Naive thymus-derived CD4-positive, alpha-beta T cell (primary cell): Measurements from ENCODE around the gene MACROD2. TPM values are rescaled to one million over a fixed set of nuclear protein-coding genes. Genes with fewer than 3 reads are reported as not detected.

Source experiments
- ATAC-seq: fragments of 150-1000 bp; cut with Tn5 transposase; 2 replicates; pipeline ENCODE4 v1.10.0; 2021; ENCODE audit warnings: mild to moderate bottlenecking, moderate library complexity
- CTCF ChIA-PET: fragments of 350-600 bp; sonication (Branson Sonifier 250); formaldehyde crosslinking; loops from one replicate; lab custom pipeline; 2021; ENCODE audit warnings: antibody characterized with exemption; lab: Charles Lee
- POLR2A ChIA-PET: fragments of 350-600 bp; sonication (Branson Sonifier 250); formaldehyde crosslinking; loops from one replicate; lab custom pipeline; 2021; ENCODE audit warnings: antibody characterized with exemption, inconsistent platforms; lab: Charles Lee
- DNase-seq, 9 donors: peaks; one replicate each; pipeline versions ENCODE4 v3.0.0 to v3.0.0-alpha.2; 2020 to 2022; ENCODE audit warnings: mixed read lengths in 1 of 9
- H3K27ac ChIP-seq: one replicate; pipeline ENCODE4 v1.7.0; 2013; ENCODE audit warnings: mild to moderate bottlenecking, low read depth, low read length, moderate library complexity
- H3K27me3 ChIP-seq, 2 donors: one replicate each; pipeline ENCODE4 v1.7.0; 2013; ENCODE audit warnings: low read length in 2 of 2, mild to moderate bottlenecking in 2 of 2, moderate library complexity in 2 of 2; ENCODE audit not compliant: control insufficient read depth in 2 of 2, insufficient read depth in 2 of 2
- H3K36me3 ChIP-seq, 3 experiments: 1 replicate in 2 of 3; 2 replicates in 1 of 3; pipeline ENCODE4 v1.7.0; 2013; ENCODE audit warnings: low read length in 3 of 3, mild to moderate bottlenecking in 3 of 3, moderate library complexity in 1 of 3; ENCODE audit not compliant: insufficient read depth in 3 of 3, control insufficient read depth in 2 of 3
- H3K4me1 ChIP-seq, 2 donors: one replicate each; pipeline ENCODE4 v1.7.0; 2013; ENCODE audit warnings: low read length in 2 of 2, mild to moderate bottlenecking in 2 of 2, moderate library complexity in 1 of 2; ENCODE audit not compliant: control insufficient read depth in 2 of 2, insufficient read depth in 2 of 2
- H3K4me3 ChIP-seq: 2 replicates; pipeline ENCODE4 v1.7.0; 2013; ENCODE audit warnings: mild to moderate bottlenecking, low read length
- H3K9me3 ChIP-seq, 3 experiments: 1 replicate in 2 of 3; 2 replicates in 1 of 3; pipeline ENCODE4 v1.7.0; 2013; ENCODE audit warnings: low read length in 3 of 3; ENCODE audit not compliant: control insufficient read depth in 2 of 3
- H3K27ac Mint-ChIP-seq, 9 donors: one replicate each; pipeline ENCODE4 v1.8.0; 2020 to 2022; ENCODE audit warnings: mixed read lengths in 9 of 9, mild to moderate bottlenecking in 8 of 9, moderate library complexity in 5 of 9, inconsistent platforms in 2 of 9
- H3K27me3 Mint-ChIP-seq, 5 donors: one replicate each; pipeline ENCODE4 v1.8.0; 2021 to 2022; ENCODE audit warnings: mixed read lengths in 5 of 5, mild to moderate bottlenecking in 1 of 5
- H3K36me3 Mint-ChIP-seq, 5 donors: one replicate each; pipeline ENCODE4 v1.8.0; 2020 to 2022; ENCODE audit warnings: mixed read lengths in 5 of 5, mild to moderate bottlenecking in 3 of 5, inconsistent platforms in 1 of 5
- H3K4me1 Mint-ChIP-seq, 7 donors: one replicate each; pipeline ENCODE4 v1.8.0; 2020 to 2022; ENCODE audit warnings: mixed read lengths in 7 of 7, mild to moderate bottlenecking in 3 of 7, inconsistent platforms in 1 of 7
- H3K4me3 Mint-ChIP-seq, 10 donors: one replicate each; pipeline ENCODE4 v1.8.0; 2020 to 2022; ENCODE audit warnings: mild to moderate bottlenecking in 10 of 10, mixed read lengths in 10 of 10, moderate library complexity in 6 of 10, inconsistent platforms in 2 of 10
- H3K9me3 Mint-ChIP-seq, 11 donors: one replicate each; pipeline ENCODE4 v1.8.0; 2020 to 2022; ENCODE audit warnings: mixed read lengths in 11 of 11, mild to moderate bottlenecking in 4 of 11, inconsistent platforms in 1 of 11, moderate library complexity in 1 of 11
- intact Hi-C, 2 donors: fragments of 100-400 bp; cut with micrococcal nuclease; formaldehyde crosslinking; loops; one replicate each; pipeline ENCODE4 v1.15.1; 2023
- polyA plus RNA-seq, 2 donors: library from polyadenylated mRNA; unstranded; fragments of 300-500 nt; fragmentation: Illumina TruSeq; gene quantifications; one replicate each; pipeline ENCODE4 v1.2.3, GENCODE V29; 2021
- total RNA-seq, 6 experiments: library from RNA in 5 of 6; stranded (reverse) in 5 of 6; gene quantifications; 1 replicate in 5 of 6; 2 replicates in 1 of 6; pipeline ENCODE4 v1.2.3 and lab custom pipeline; 2021 to 2026

Gene MACROD2
- total and polyA plus RNA-seq, 7 experiments from 2014 or later, result 0.27 to 0.86 (median 0.34) TPM; not detected in 4

GRCh38 chr20:14491436-14491835, 496.1 kb downstream of the MACROD2 start:
- H3K27ac Mint-ChIP-seq, result no peak overlapping the region

GRCh38 chr20:14493408-14493807, 498.1 kb downstream of the MACROD2 start:
- Histone ChIP-seq H3K9me3 (no peaks in the 10 kb centered on the region), H3K4me1 (no peaks in the 10 kb centered on the region), H3K36me3 (no peaks in the 10 kb centered on the region), H3K27me3 (no peaks in the 10 kb centered on the region), H3K4me3 (no peak overlapping the region), H3K27ac (no peak overlapping the region)
- ChIA-PET CTCF (no interaction called here), POLR2A (no interaction called here)
- Mint-ChIP-seq H3K36me3 (no peaks in the 10 kb centered on the region), H3K27me3 (no peaks in the 10 kb centered on the region), H3K9me3 (peaks cover 0 to 9% (median 3%) of the 10 kb centered on the region in 11 donors), H3K4me3 (no peak overlapping the region), H3K27ac (no peak overlapping the region), H3K4me1 (no peaks in the 10 kb centered on the region)
- no peak for ATAC-seq
- intact Hi-C loops, result no loop called here
- no peak for DNase-seq

More at GRCh38 chr20:14491436-14491835, 496.1 kb downstream of the MACROD2 start:
- Histone ChIP-seq H3K4me1 (no peaks in the 10 kb centered on the region), H3K9me3 (no peaks in the 10 kb centered on the region), H3K4me3 (no peak overlapping the region), H3K27me3 (no peaks in the 10 kb centered on the region), H3K27ac (no peak overlapping the region), H3K36me3 (no peaks in the 10 kb centered on the region)
- intact Hi-C loops, result no loop called here
- Mint-ChIP-seq H3K4me1 (no peaks in the 10 kb centered on the region), H3K27me3 (no peaks in the 10 kb centered on the region), H3K36me3 (no peaks in the 10 kb centered on the region), H3K9me3 (peaks cover 0 to 7% (median 2%) of the 10 kb centered on the region in 11 donors), H3K4me3 (no peak overlapping the region)
- CTCF ChIA-PET, result no interaction called here
- POLR2A ChIA-PET, result no interaction called here
- no peak for DNase-seq
- no peak for ATAC-seq

DNA sequence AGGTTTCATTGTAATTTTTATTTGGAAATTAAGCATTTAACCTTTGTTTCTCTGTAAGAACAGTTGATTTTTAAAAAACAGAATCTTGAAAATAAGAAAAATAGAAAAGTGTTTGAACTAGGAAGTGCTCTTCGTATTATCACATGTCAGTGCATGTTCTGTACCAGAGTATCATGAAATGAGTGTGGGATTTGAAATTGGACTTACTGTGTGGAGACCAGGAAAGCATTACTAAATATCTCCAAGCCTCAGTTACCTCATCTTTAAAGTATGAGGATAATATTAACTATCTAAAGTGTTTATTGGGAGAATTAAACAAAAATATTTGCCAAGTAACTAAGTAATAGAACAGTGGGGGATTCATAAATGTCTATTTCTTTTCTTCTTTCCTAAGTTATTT, 499.0 kb downstream of the MACROD2 start:
- Mint-ChIP-seq H3K27ac (no peak overlapping the region), H3K4me1 (no peaks in the 10 kb centered on the region), H3K36me3 (no peaks in the 10 kb centered on the region), H3K27me3 (no peaks in the 10 kb centered on the region), H3K4me3 (no peak overlapping the region), H3K9me3 (peaks cover 0 to 7% (median 3%) of the 10 kb centered on the region in 11 donors)
- intact Hi-C loops, result no loop called here
- DNase-seq, result no peak
- ChIA-PET POLR2A (no interaction called here), CTCF (no interaction called here)
- H3K27me3 ChIP-seq, result no peaks in the 10 kb centered on the region
- no peak overlapping the region for H3K4me3 ChIP-seq
- H3K4me1 ChIP-seq, result no peaks in the 10 kb centered on the region
- no peaks in the 10 kb centered on the region for H3K36me3 ChIP-seq
- no peak for ATAC-seq
- H3K9me3 ChIP-seq, result no peaks in the 10 kb centered on the region
- H3K27ac ChIP-seq, result no peak overlapping the region

DNA sequence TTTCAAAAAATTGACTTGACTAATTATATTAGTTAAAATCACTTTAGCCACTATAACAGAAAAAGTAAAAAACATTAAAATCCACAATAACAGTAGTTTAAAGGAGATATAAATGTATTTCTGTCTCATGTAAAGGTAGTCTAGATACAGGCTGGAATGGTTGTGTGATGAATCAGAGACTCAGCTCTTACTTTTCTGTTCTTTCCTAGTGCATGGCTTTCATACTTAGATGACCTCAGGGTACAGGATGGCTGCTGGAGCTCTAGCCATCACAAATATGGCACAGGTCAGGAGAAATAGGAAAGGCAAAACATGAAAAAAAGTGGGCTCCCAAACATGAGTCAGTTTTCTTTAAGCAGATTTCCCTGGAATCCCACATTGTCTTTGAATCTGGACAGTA, 499.8 kb downstream of the MACROD2 start:
- ATAC-seq, result no peak

DNA sequence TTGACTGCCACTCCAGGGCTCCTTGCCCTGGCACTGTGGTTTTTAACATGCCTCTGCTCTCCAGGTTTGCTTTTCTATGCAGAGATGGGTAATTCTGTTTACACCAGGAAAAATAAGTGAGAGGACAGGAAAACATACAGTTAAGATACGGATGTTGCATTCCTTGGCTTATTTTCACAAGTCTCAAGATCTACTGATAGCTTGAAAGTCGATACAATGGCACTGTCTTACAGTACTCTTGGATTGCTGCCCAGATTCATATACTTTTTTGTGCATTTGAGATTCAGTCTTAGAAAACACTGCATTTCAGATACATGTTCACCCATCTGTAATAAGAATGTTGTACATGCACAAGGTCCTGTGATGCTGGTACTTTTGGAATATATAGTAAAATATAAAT, 501.7 kb downstream of the MACROD2 start:
- ChIA-PET CTCF (no interaction called here), POLR2A (no interaction called here)
- Mint-ChIP-seq H3K27ac (no peak overlapping the region), H3K27me3 (no peaks in the 10 kb centered on the region), H3K9me3 (peaks cover 0 to 17% (median 4%) of the 10 kb centered on the region in 11 donors), H3K4me3 (no peak overlapping the region), H3K4me1 (no peaks in the 10 kb centered on the region), H3K36me3 (no peaks in the 10 kb centered on the region)
- H3K9me3 ChIP-seq, result no peaks in the 10 kb centered on the region
- no peak overlapping the region for H3K27ac ChIP-seq
- H3K36me3 ChIP-seq, result no peaks in the 10 kb centered on the region
- no peak for DNase-seq
- no peaks in the 10 kb centered on the region for H3K27me3 ChIP-seq
- intact Hi-C loops, result no loop called here
- no peak overlapping the region for H3K4me3 ChIP-seq
- ATAC-seq, result no peak
- H3K4me1 ChIP-seq, result no peaks in the 10 kb centered on the region

More for the DNA sequence above, 499.8 kb downstream of the MACROD2 start:
- no peaks in the 10 kb centered on the region for H3K9me3 ChIP-seq
- Mint-ChIP-seq H3K9me3 (peaks cover 0 to 11% (median 3%) of the 10 kb centered on the region in 11 donors), H3K4me1 (no peaks in the 10 kb centered on the region), H3K27ac (no peak overlapping the region), H3K27me3 (no peaks in the 10 kb centered on the region), H3K36me3 (no peaks in the 10 kb centered on the region), H3K4me3 (no peak overlapping the region)
- no peaks in the 10 kb centered on the region for H3K36me3 ChIP-seq
- ChIA-PET POLR2A (no interaction called here), CTCF (no interaction called here)
- no peaks in the 10 kb centered on the region for H3K4me1 ChIP-seq
- H3K27ac ChIP-seq, result no peak overlapping the region
- DNase-seq, result no peak
- intact Hi-C loops, result no loop called here
- H3K4me3 ChIP-seq, result no peak overlapping the region
- H3K27me3 ChIP-seq, result no peaks in the 10 kb centered on the region

GRCh38 chr20:14498772-14499171, 503.5 kb downstream of the MACROD2 start:
- Histone ChIP-seq H3K4me1 (no peaks in the 10 kb centered on the region), H3K27me3 (no peaks in the 10 kb centered on the region), H3K36me3 (no peaks in the 10 kb centered on the region), H3K4me3 (no peak overlapping the region), H3K27ac (no peak overlapping the region), H3K9me3 (peaks cover 0 to 5% (median 0%) of the 10 kb centered on the region in 3 experiments)
- DNase-seq, result no peak
- Mint-ChIP-seq H3K36me3 (no peaks in the 10 kb centered on the region), H3K9me3 (peaks cover 0 to 22% (median 4%) of the 10 kb centered on the region in 11 donors), H3K27ac (no peak overlapping the region), H3K4me3 (no peak overlapping the region), H3K4me1 (no peaks in the 10 kb centered on the region), H3K27me3 (no peaks in the 10 kb centered on the region)
- ChIA-PET CTCF (no interaction called here), POLR2A (no interaction called here)
- ATAC-seq, result no peak
- intact Hi-C loops, result no loop called here

GRCh38 chr20:14505476-14505875, 510.2 kb downstream of the MACROD2 start:
- Histone ChIP-seq H3K9me3 (peaks cover 0 to 5% (median 0%) of the 10 kb centered on the region in 3 experiments), H3K4me3 (no peak overlapping the region), H3K27me3 (no peaks in the 10 kb centered on the region), H3K4me1 (no peaks in the 10 kb centered on the region), H3K36me3 (no peaks in the 10 kb centered on the region), H3K27ac (no peak overlapping the region)
- Mint-ChIP-seq H3K27me3 (no peaks in the 10 kb centered on the region), H3K36me3 (peaks cover 0 to 4% (median 0%) of the 10 kb centered on the region in 5 donors), H3K4me1 (no peaks in the 10 kb centered on the region), H3K27ac (no peak overlapping the region), H3K9me3 (peaks cover 1 to 20% (median 6%) of the 10 kb centered on the region in 11 donors), H3K4me3 (no peak overlapping the region)
- intact Hi-C loops, result no loop called here
- ChIA-PET POLR2A (no interaction called here), CTCF (no interaction called here)
- DNase-seq (no peak), ATAC-seq (no peak)
